Adipocyte (in vitro differentiated cells): ENCODE data around the gene ASS1.
"Not testable (repeated sequence)": the region's sequence is repeated elsewhere in the genome, so short reads cannot be mapped to it uniquely, and the experiment has no call there.

Experiments
- DNase-seq: peaks from one replicate; pipeline ENCODE4 v3.0.0-alpha.2; 2015; ENCODE audit warnings: low read depth
- H3K27me3 ChIP-seq: replicated peaks from 2 replicates; pipeline ENCODE4 v1.7.0; 2013; ENCODE audit warnings: mild to moderate bottlenecking, low read length, moderate library complexity; ENCODE audit not compliant: control insufficient read depth, insufficient read depth
- H3K36me3 ChIP-seq: 2 replicates; pipeline ENCODE4 v1.7.0; 2013; ENCODE audit warnings: low read length, mild to moderate bottlenecking, moderate library complexity; ENCODE audit not compliant: control insufficient read depth, insufficient read depth, severe bottlenecking
- H3K4me1 ChIP-seq: 2 replicates; pipeline ENCODE4 v1.7.0; 2013; ENCODE audit warnings: mild to moderate bottlenecking, low read length, moderate library complexity; ENCODE audit not compliant: control insufficient read depth, insufficient read depth
- H3K4me3 ChIP-seq: 2 replicates; pipeline ENCODE4 v1.7.0; 2013; ENCODE audit warnings: mild to moderate bottlenecking, low read length, moderate library complexity
- H3K9ac ChIP-seq: 2 replicates; pipeline ENCODE4 v1.7.0; 2013; ENCODE audit warnings: mild to moderate bottlenecking, low read length, moderate library complexity
- H3K9me3 ChIP-seq: 2 replicates; pipeline ENCODE4 v1.7.0; 2013; ENCODE audit warnings: mild to moderate bottlenecking, low read length, moderate library complexity; ENCODE audit not compliant: control insufficient read depth

Gene ASS1

DNA sequence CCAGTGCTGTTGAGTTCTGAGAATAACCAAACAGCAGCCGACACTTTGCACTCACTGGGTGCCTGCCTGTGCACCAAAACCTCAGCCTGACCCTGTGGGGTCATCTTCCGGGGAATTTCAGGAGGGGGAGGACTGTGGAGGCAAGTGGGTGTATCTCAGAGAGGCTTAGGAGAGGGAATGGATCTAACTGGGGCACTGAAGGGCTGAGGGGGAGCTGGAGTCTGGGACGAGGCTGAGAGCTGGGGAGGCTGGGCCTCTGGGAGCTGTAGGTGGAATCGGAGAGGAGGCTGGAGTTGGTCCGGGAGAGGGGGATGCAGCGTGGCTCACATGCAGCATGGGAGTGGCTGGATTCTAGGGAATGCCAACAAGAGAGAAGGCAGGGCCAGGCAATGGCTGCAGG, 14.9 kb upstream of the ASS1 start:
- no peaks in the 10 kb centered on the region for H3K36me3 ChIP-seq
- no peak for DNase-seq
- H3K27me3 ChIP-seq, result peaks cover 4% of the 10 kb centered on the region
- no peak overlapping the region for H3K4me3 ChIP-seq
- H3K9ac ChIP-seq, result no peak overlapping the region
- H3K9me3 ChIP-seq, result no peaks in the 10 kb centered on the region
- H3K4me1 ChIP-seq, result peaks cover 13% of the 10 kb centered on the region

DNA sequence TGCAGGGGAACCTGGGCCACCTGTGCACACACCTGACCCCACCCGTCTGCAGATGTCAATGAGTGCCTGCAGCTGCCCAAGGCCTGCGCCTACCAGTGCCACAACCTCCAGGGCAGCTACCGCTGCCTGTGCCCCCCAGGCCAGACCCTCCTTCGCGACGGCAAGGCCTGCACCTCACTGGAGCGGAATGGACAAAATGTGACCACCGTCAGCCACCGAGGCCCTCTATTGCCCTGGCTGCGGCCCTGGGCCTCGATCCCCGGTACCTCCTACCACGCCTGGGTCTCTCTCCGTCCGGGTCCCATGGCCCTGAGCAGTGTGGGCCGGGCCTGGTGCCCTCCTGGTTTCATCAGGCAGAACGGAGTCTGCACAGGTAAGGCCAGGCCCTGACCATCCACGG, 14.5 kb upstream of the ASS1 start:
- Histone ChIP-seq H3K9me3 (no peaks in the 10 kb centered on the region), H3K4me3 (no peak overlapping the region), H3K36me3 (no peaks in the 10 kb centered on the region), H3K9ac (no peak overlapping the region), H3K27me3 (peaks cover under 1% of the 10 kb centered on the region), H3K4me1 (peaks cover 13% of the 10 kb centered on the region)
- DNase-seq, result no peak

DNA sequence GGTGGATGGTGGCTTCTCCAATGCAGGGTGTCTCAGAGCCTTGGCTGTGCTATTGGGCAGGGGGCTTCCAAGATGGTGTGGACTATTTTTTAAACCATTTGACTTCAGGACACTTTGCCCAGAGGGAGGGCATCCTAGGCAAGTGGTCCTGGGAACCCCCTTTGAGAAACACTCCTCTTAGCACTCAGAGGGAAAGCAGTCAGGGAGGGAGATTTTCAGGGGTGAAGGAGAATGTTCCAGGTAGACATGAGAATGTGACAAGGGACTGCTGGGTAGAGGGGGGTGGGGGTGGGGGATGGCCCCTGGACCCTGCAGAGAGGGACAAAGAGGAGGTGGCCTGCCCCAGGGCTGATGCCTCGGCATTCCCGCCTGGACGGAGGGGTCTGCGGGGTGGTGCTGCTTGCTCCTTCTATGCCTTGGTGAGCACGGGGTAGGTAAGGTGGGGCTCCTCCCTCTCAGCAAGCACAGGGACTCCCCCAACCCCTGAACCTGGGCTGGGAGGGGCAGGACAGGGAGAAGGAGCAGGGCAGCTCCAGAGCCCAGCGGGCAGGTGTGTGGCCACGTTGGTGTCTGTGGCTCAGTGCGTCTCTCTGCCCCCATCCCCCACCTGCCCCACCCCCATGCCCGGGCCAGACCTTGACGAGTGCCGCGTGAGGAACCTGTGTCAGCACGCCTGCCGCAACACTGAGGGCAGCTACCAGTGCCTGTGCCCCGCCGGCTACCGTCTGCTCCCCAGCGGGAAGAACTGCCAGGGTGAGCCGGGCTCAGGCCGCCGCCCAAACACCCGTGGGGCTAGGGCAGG, 13.8 kb upstream of the ASS1 start:
- no peak overlapping the region for H3K4me3 ChIP-seq
- no peaks in the 10 kb centered on the region for H3K27me3 ChIP-seq
- H3K9me3 ChIP-seq, result no peaks in the 10 kb centered on the region
- peaks cover 13% of the 10 kb centered on the region for H3K4me1 ChIP-seq
- no peak overlapping the region for H3K9ac ChIP-seq
- no peak for DNase-seq
- no peaks in the 10 kb centered on the region for H3K36me3 ChIP-seq

- Histone ChIP-seq H3K9ac (no peak overlapping the region), H3K4me3 (no peak overlapping the region), H3K36me3 (no peaks in the 10 kb centered on the region), H3K9me3 (no peaks in the 10 kb centered on the region), H3K4me1 (peaks cover 8% of the 10 kb centered on the region), H3K27me3 (no peaks in the 10 kb centered on the region)
- no peak for DNase-seq
These were observed 13.0 kb upstream of the ASS1 start for GRCh38 chr9:130431536-130432303.

DNA sequence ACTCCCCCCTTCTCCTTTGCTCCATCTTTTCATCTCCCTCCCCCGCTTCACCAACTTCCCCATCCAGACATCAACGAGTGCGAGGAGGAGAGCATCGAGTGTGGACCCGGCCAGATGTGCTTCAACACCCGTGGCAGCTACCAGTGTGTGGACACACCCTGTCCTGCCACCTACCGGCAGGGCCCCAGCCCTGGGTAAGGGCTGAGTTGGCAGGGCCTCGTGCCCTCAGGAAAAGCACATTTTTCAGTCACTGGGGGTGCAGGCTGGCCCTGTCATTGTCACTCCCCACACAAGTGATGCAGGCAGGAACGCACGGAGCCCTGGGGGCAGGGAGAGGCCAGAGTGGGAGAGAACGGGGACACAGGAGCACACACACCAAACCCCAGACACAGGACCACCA, 12.4 kb upstream of the ASS1 start:
- H3K27me3 ChIP-seq, result no peaks in the 10 kb centered on the region
- H3K9ac ChIP-seq, result no peak overlapping the region
- no peak for DNase-seq
- no peaks in the 10 kb centered on the region for H3K9me3 ChIP-seq
- H3K4me1 ChIP-seq, result peaks cover 2% of the 10 kb centered on the region
- H3K36me3 ChIP-seq, result no peaks in the 10 kb centered on the region
- H3K4me3 ChIP-seq, result no peak overlapping the region

DNA sequence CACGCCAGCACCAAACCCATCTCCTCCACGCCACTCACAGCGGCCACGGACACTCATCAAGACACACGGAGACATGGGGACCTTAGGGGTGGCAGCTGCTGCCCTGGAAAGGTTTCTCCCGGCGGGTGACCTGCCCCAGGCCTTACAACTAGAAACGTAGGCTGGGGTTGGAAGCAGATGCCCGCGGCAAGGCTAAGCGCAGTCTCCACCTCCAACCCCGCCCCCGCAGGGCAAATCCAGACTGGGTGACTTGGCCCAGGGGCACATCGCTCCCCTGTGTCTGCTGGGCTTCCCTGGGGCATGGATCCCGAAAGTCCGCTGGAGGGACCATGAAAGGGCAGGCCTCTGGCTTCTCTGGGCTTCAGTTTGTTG, 12.0 kb upstream of the ASS1 start:
- Histone ChIP-seq H3K4me3 (peak overlapping the region; percentile 36), H3K9me3 (no peaks in the 10 kb centered on the region), H3K36me3 (no peaks in the 10 kb centered on the region), H3K27me3 (no peaks in the 10 kb centered on the region), H3K4me1 (no peaks in the 10 kb centered on the region), H3K9ac (peak overlapping the region; percentile 39)
- DNase-seq, result no peak

DNA sequence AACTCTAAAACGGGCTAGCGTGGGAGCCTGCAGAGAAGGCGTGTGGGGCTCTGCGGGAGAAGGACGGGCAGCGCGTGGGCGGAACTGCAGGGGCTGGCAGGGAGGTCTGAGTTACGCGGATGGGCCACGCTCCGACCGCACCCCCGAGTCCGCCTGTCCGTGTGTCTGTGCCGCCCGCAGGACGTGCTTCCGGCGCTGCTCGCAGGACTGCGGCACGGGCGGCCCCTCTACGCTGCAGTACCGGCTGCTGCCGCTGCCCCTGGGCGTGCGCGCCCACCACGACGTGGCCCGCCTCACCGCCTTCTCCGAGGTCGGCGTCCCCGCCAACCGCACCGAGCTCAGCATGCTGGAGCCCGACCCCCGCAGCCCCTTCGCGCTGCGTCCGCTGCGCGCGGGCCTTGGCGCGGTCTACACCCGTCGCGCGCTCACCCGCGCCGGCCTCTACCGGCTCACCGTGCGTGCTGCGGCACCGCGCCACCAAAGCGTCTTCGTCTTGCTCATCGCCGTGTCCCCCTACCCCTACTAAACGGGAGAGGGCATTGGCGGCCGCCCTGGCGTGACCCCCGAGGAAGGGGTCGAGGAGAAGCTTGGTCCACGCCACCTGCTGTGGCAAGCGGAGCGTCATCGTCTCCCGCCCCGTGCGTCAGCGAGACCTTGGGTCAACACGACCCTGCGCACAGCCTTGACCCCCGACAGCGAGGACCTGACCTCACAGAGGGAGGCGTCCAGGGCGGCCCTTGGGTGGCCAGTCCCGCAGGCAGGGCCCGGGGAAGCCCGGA, 11.4 kb upstream of the ASS1 start:
- Histone ChIP-seq H3K27me3 (no peaks in the 10 kb centered on the region), H3K4me3 (peak overlapping the region; percentile 36), H3K36me3 (no peaks in the 10 kb centered on the region), H3K9ac (peak overlapping the region; percentile 39), H3K4me1 (no peaks in the 10 kb centered on the region), H3K9me3 (no peaks in the 10 kb centered on the region)
- DNase-seq, result peak; percentile 49

GRCh38 chr9:130433947-130434262, 10.9 kb upstream of the ASS1 start:
- no peak overlapping the region for H3K4me3 ChIP-seq
- H3K27me3 ChIP-seq, result no peaks in the 10 kb centered on the region
- no peak for DNase-seq

DNA sequence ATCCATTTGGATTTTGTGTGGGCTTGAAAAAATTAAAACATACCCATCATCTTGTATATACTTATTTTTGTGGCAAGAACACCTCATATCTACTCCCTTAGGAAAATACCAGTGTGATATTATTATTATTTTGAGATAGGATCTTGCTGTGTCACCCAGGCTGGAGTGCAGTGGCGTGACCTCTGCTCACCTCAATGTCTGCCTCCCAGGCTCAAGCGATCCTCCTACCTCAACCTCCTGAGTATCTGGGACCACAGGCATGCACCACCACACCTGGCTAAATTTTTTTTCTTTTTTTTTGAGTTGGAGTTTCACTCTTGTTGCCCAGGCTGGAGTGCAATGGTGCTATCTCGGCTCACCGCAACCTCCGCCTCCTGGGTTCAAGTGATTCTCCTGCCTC, 10.1 kb upstream of the ASS1 start:
- H3K27me3 ChIP-seq, DNase-seq, H3K36me3 ChIP-seq, H3K9ac ChIP-seq, H3K9me3 ChIP-seq, H3K4me1 ChIP-seq, H3K4me3 ChIP-seq: not testable (repeated sequence)

More at GRCh38 chr9:130433947-130434262, 10.9 kb upstream of the ASS1 start:
- Histone ChIP-seq H3K4me1 (peaks cover 3% of the 10 kb centered on the region), H3K9ac (no peak overlapping the region), H3K9me3 (no peaks in the 10 kb centered on the region), H3K36me3 (no peaks in the 10 kb centered on the region)

DNA sequence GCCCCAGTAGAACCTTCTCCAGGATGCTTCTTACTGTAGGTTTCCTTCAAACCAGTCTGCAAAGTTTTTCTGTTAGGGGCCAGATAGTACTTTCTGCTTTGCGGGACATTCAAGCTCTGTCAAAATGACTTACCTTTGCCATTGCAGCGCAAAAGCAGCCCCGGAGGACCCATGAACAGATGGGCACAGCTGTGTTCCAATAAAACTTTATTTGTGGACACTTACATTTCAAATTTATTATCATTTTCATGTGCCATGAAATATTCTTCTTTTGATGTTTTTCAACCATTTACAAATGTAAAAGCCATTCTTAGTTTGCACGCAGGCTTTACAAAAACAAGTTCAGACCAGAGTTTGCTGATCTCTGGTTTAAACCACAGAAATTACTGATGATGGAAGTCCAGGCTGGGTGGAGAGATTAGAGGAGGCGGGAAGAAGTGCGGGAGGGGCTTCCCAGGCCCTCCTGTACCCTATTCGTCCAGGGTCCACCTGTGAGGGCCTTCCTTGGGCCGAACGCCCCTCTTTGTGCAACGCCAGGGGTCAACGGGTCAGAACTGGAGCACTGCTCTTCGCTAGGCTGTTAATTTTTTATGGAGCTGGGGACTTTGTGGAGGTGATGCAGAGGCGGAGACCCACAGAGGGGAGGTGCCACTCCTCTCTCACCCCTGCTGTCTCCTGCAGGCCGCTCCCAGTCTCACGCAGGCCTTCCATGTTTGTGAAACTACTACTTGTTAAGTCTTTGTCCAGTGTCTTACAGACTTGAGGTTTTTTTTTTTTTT, 7.6 kb upstream of the ASS1 start:
- H3K27me3 ChIP-seq, result no peaks in the 10 kb centered on the region
- peaks cover 3% of the 10 kb centered on the region for H3K4me1 ChIP-seq
- no peak overlapping the region for H3K9ac ChIP-seq
- H3K4me3 ChIP-seq, result no peak overlapping the region
- H3K36me3 ChIP-seq, result no peaks in the 10 kb centered on the region
- no peak for DNase-seq
- peaks cover 16% of the 10 kb centered on the region for H3K9me3 ChIP-seq
